ENCODE measurements around the gene PRR12. TPM values are rescaled to one million over a fixed set of nuclear protein-coding genes. Genes with fewer than 3 reads are reported as not detected.

Gene PRR12
- total and polyA plus RNA-seq, 7 experiments from 2014 or later, result 0.25 to 69.4 (median 51.8) TPM

- peak within 1 kb of the TSS; percentile 85 to 98 (median 92) for H3K27ac Mint-ChIP-seq
- peak within 1 kb of the TSS; percentile 91 to 98 (median 94) for H3K4me3 Mint-ChIP-seq
- intact Hi-C loops (cut with micrococcal nuclease), result loop anchor here (2.0 to 5.0 kb wide), 3 partner anchors 84 to 464 kb away; partner anchors contain the start of genes PTOV1 (in 2 of the 2), BCL2L12 (in 1 of the 2), C19orf73 (in 1 of the 2) and IRF3 (in 1 of the 2)
- H3K27ac ChIP-seq (ENCODE audit: low read depth, low read length), result peak within 1 kb of the TSS; percentile 84
- H3K9me3 Mint-ChIP-seq, result no peaks in the 10 kb centered on the region
- H3K4me1 ChIP-seq (ENCODE audit: control insufficient read depth in 2 of 2, insufficient read depth in 2 of 2, low read length in 2 of 2), result peaks cover 0 to 22% of the 10 kb centered on the region in 2 donors
- ChIA-PET POLR2A (interaction anchor here (0.6 to 4.9 kb wide), 23 partner anchors 9 to 601 kb away, joined by 3 to 82 read pairs (median 9); partner anchors contain the start of genes ALDH16A1, BCL2L12, FCGRT and IRF3), CTCF (interaction anchor here (0.5 to 2.9 kb wide), 7 partner anchors 9 to 1377 kb away, joined by 3 to 16 read pairs (median 5); partner anchors contain the start of gene PIH1D1)
- peaks cover 0 to 4% (median 0%) of the 10 kb centered on the region in 5 donors for H3K36me3 Mint-ChIP-seq
- DNase-seq (no peak), ATAC-seq (no peak)
- H3K9me3 ChIP-seq (ENCODE audit: control insufficient read depth in 2 of 3, low read length in 3 of 3), result no peaks in the 10 kb centered on the region
- no peaks in the 10 kb centered on the region for H3K27me3 ChIP-seq (ENCODE audit: control insufficient read depth in 2 of 2, insufficient read depth in 2 of 2, low read length in 2 of 2)
- H3K4me1 Mint-ChIP-seq, result peaks cover 20 to 45% (median 36%) of the 10 kb centered on the region in 7 donors
- H3K27me3 Mint-ChIP-seq, result no peaks in the 10 kb centered on the region
- H3K4me3 ChIP-seq (ENCODE audit: low read length), result peak within 1 kb of the TSS; percentile 68
- peaks cover 0 to 9% (median 2%) of the 10 kb centered on the region in 3 experiments for H3K36me3 ChIP-seq (ENCODE audit: control insufficient read depth in 2 of 3, insufficient read depth in 3 of 3, low read length in 3 of 3)
Observed at GRCh38 chr19:49581007-49581508, 9.9 kb upstream of the PRR12 start, which contains the start of gene PRRG2. TSS of gene PRRG2 (plus strand) at chr19:49581316. CDS start at chr19:49583220, 1,904 bp downstream.

GRCh38 chr19:49583239-49583638 is 7.7 kb upstream of the PRR12 start:
- Mint-ChIP-seq H3K36me3 (peaks cover 0 to 4% (median 0%) of the 10 kb centered on the region in 5 donors), H3K27ac (no peak overlapping the region), H3K4me3 (no peak overlapping the region), H3K9me3 (no peaks in the 10 kb centered on the region), H3K27me3 (peaks cover 0 to 4% (median 0%) of the 10 kb centered on the region in 5 donors), H3K4me1 (peaks cover 13 to 28% (median 23%) of the 10 kb centered on the region in 7 donors)
- Histone ChIP-seq H3K36me3 (ENCODE audit: control insufficient read depth in 2 of 3, insufficient read depth in 3 of 3, low read length in 3 of 3) (no peaks in the 10 kb centered on the region), H3K27ac (ENCODE audit: low read depth, low read length) (no peak overlapping the region), H3K9me3 (ENCODE audit: control insufficient read depth in 2 of 3, low read length in 3 of 3) (no peaks in the 10 kb centered on the region), H3K4me3 (ENCODE audit: low read length) (no peak overlapping the region), H3K4me1 (ENCODE audit: control insufficient read depth in 2 of 2, insufficient read depth in 2 of 2, low read length in 2 of 2) (peaks cover 0 to 17% of the 10 kb centered on the region in 2 donors), H3K27me3 (ENCODE audit: control insufficient read depth in 2 of 2, insufficient read depth in 2 of 2, low read length in 2 of 2) (no peaks in the 10 kb centered on the region)
- ChIA-PET CTCF (interaction anchor here (0.6 kb wide), 1 partner anchor 53 kb away, joined by 4 read pairs; no protein-coding TSS in a partner anchor), POLR2A (interaction anchor here (0.6 to 0.7 kb wide), 2 partner anchors 19 to 59 kb away, joined by 3 read pairs; no protein-coding TSS in a partner anchor)
- no peak for ATAC-seq
- no peak for DNase-seq
- intact Hi-C loops (cut with micrococcal nuclease), result loop anchor here in 1 of 2 donors (5.0 kb wide), 1 partner anchor 466 kb away; the partner anchor contains the start of genes C19orf73 and PPFIA3

GRCh38 chr19:49585023-49585422 is 6.0 kb upstream of the PRR12 start:
- Histone ChIP-seq H3K9me3 (ENCODE audit: control insufficient read depth in 2 of 3, low read length in 3 of 3) (no peaks in the 10 kb centered on the region), H3K27me3 (ENCODE audit: control insufficient read depth in 2 of 2, insufficient read depth in 2 of 2, low read length in 2 of 2) (no peaks in the 10 kb centered on the region), H3K4me1 (ENCODE audit: control insufficient read depth in 2 of 2, insufficient read depth in 2 of 2, low read length in 2 of 2) (peaks cover 0 to 9% of the 10 kb centered on the region in 2 donors), H3K36me3 (ENCODE audit: control insufficient read depth in 2 of 3, insufficient read depth in 3 of 3, low read length in 3 of 3) (no peaks in the 10 kb centered on the region), H3K4me3 (ENCODE audit: low read length) (no peak overlapping the region), H3K27ac (ENCODE audit: low read depth, low read length) (no peak overlapping the region)
- peaks cover 0 to 12% (median 0%) of the 10 kb centered on the region in 5 donors for H3K27me3 Mint-ChIP-seq
- no peak overlapping the region for H3K27ac Mint-ChIP-seq
- ChIA-PET CTCF (no interaction called here), POLR2A (interaction anchor here (1.4 kb wide), 1 partner anchor 10 kb away, joined by 6 read pairs; no protein-coding TSS in a partner anchor)
- peaks cover 0 to 5% (median 0%) of the 10 kb centered on the region in 5 donors for H3K36me3 Mint-ChIP-seq
- H3K9me3 Mint-ChIP-seq, result no peaks in the 10 kb centered on the region
- peaks cover 6 to 25% (median 19%) of the 10 kb centered on the region in 7 donors for H3K4me1 Mint-ChIP-seq
- intact Hi-C loops (cut with micrococcal nuclease), result no loop called here
- DNase-seq (no peak), ATAC-seq (no peak)
- H3K4me3 Mint-ChIP-seq, result no peak overlapping the region

- H3K4me3 Mint-ChIP-seq, result no peak overlapping the region
- CTCF ChIA-PET, result interaction anchor here (0.9 kb wide), 1 partner anchor 18 kb away, joined by 3 read pairs; no protein-coding TSS in a partner anchor
Observed at GRCh38 chr19:49587227-49587626, 3.8 kb upstream of the PRR12 start.

GRCh38 chr19:49588365-49589122 is 2.4 kb upstream of the PRR12 start:
- intact Hi-C loops (cut with micrococcal nuclease), result no loop called here
- H3K27ac ChIP-seq (ENCODE audit: low read depth, low read length), result peak overlapping the region; percentile 21
- peak; percentile 7 for ATAC-seq
- Mint-ChIP-seq H3K4me3 (peak overlapping the region in 4 of 10 donors; percentile 0 to 30 (median 21)), H3K27ac (peak overlapping the region in 8 of 9 donors; percentile 45 to 88 (median 80)), H3K36me3 (peaks cover 0 to 11% (median 0%) of the 10 kb centered on the region in 5 donors), H3K4me1 (peaks cover 17 to 30% (median 23%) of the 10 kb centered on the region in 7 donors), H3K9me3 (no peaks in the 10 kb centered on the region), H3K27me3 (peaks cover 0 to 12% (median 0%) of the 10 kb centered on the region in 5 donors)
- no peaks in the 10 kb centered on the region for H3K27me3 ChIP-seq (ENCODE audit: control insufficient read depth in 2 of 2, insufficient read depth in 2 of 2, low read length in 2 of 2)
- ChIA-PET POLR2A (interaction anchor here (0.9 to 4.5 kb wide), 7 partner anchors 9 to 1256 kb away, joined by 3 to 82 read pairs (median 6); partner anchors contain the start of genes NOSIP, PRRG2, RPS11 and RRAS), CTCF (no interaction called here)
- no peaks in the 10 kb centered on the region for H3K9me3 ChIP-seq (ENCODE audit: control insufficient read depth in 2 of 3, low read length in 3 of 3)
- peaks cover 6 to 11% of the 10 kb centered on the region in 2 donors for H3K4me1 ChIP-seq (ENCODE audit: control insufficient read depth in 2 of 2, insufficient read depth in 2 of 2, low read length in 2 of 2)
- peaks cover 0 to 11% (median 0%) of the 10 kb centered on the region in 3 experiments for H3K36me3 ChIP-seq (ENCODE audit: control insufficient read depth in 2 of 3, insufficient read depth in 3 of 3, low read length in 3 of 3)
- DNase-seq, result peak in 6 of 9 donors; percentile 45 to 70 (median 56)
- no peak overlapping the region for H3K4me3 ChIP-seq (ENCODE audit: low read length)

More at GRCh38 chr19:49587227-49587626, 3.8 kb upstream of the PRR12 start:
- Histone ChIP-seq H3K27me3 (ENCODE audit: control insufficient read depth in 2 of 2, insufficient read depth in 2 of 2, low read length in 2 of 2) (no peaks in the 10 kb centered on the region), H3K4me3 (ENCODE audit: low read length) (no peak overlapping the region), H3K9me3 (ENCODE audit: control insufficient read depth in 2 of 3, low read length in 3 of 3) (no peaks in the 10 kb centered on the region), H3K27ac (ENCODE audit: low read depth, low read length) (no peak overlapping the region), H3K36me3 (ENCODE audit: control insufficient read depth in 2 of 3, insufficient read depth in 3 of 3, low read length in 3 of 3) (peaks cover 0 to 11% (median 0%) of the 10 kb centered on the region in 3 experiments), H3K4me1 (ENCODE audit: control insufficient read depth in 2 of 2, insufficient read depth in 2 of 2, low read length in 2 of 2) (peaks cover 0 to 5% of the 10 kb centered on the region in 2 donors)
- ATAC-seq, result no peak
- no peak for DNase-seq
- Mint-ChIP-seq H3K36me3 (peaks cover 0 to 2% (median 0%) of the 10 kb centered on the region in 5 donors), H3K9me3 (no peaks in the 10 kb centered on the region), H3K27me3 (peaks cover 0 to 12% (median 0%) of the 10 kb centered on the region in 5 donors), H3K27ac (peak overlapping the region in 1 of 9 donors; percentile 25), H3K4me1 (peaks cover 7 to 19% (median 14%) of the 10 kb centered on the region in 7 donors)
- POLR2A ChIA-PET, result interaction anchor here (1.4 to 2.0 kb wide), 2 partner anchors 53 to 98 kb away, joined by 4 to 6 read pairs; partner anchors contain the start of gene RRAS
- intact Hi-C loops (cut with micrococcal nuclease), result no loop called here

GRCh38 chr19:49589502-49589905 is 1.5 kb upstream of the PRR12 start:
- H3K27me3 Mint-ChIP-seq, result peaks cover 0 to 12% (median 0%) of the 10 kb centered on the region in 5 donors
- H3K4me1 Mint-ChIP-seq, result peaks cover 26 to 40% (median 31%) of the 10 kb centered on the region in 7 donors
- ATAC-seq (no peak), DNase-seq (peak in 2 of 9 donors; percentile 40 to 41)
- no peaks in the 10 kb centered on the region for H3K9me3 ChIP-seq (ENCODE audit: control insufficient read depth in 2 of 3, low read length in 3 of 3)
- peaks cover 15 to 18% of the 10 kb centered on the region in 2 donors for H3K4me1 ChIP-seq (ENCODE audit: control insufficient read depth in 2 of 2, insufficient read depth in 2 of 2, low read length in 2 of 2)
- H3K4me3 ChIP-seq (ENCODE audit: low read length), result no peak overlapping the region
- POLR2A ChIA-PET, result interaction anchor here (1.0 to 4.5 kb wide), 12 partner anchors 10 to 1257 kb away, joined by 3 to 82 read pairs (median 9); partner anchors contain the start of genes NOSIP, PRRG2, RPL13A and RPS11
- peak overlapping the region; percentile 86 for H3K27ac ChIP-seq (ENCODE audit: low read depth, low read length)
- peaks cover 3 to 21% (median 8%) of the 10 kb centered on the region in 3 experiments for H3K36me3 ChIP-seq (ENCODE audit: control insufficient read depth in 2 of 3, insufficient read depth in 3 of 3, low read length in 3 of 3)
- CTCF ChIA-PET, result interaction anchor here (0.6 to 1.1 kb wide), 3 partner anchors 9 to 86 kb away, joined by 3 to 5 read pairs (median 4); partner anchors contain the start of gene NOSIP
- H3K27ac Mint-ChIP-seq, result peak overlapping the region in 8 of 9 donors; percentile 76 to 98 (median 92)
- H3K27me3 ChIP-seq (ENCODE audit: control insufficient read depth in 2 of 2, insufficient read depth in 2 of 2, low read length in 2 of 2), result no peaks in the 10 kb centered on the region
- peaks cover 0 to 18% (median 8%) of the 10 kb centered on the region in 5 donors for H3K36me3 Mint-ChIP-seq
- peak overlapping the region in 8 of 10 donors; percentile 30 to 95 (median 76) for H3K4me3 Mint-ChIP-seq
- H3K9me3 Mint-ChIP-seq, result no peaks in the 10 kb centered on the region
- intact Hi-C loops (cut with micrococcal nuclease), result no loop called here

All from naive thymus-derived CD4-positive, alpha-beta T cell (primary cell).